ENCODE measurements around the gene DMAC2L. TPM values are rescaled to one million over a fixed set of nuclear protein-coding genes. Genes with fewer than 3 reads are reported as not detected.

Gene DMAC2L
- total RNA-seq (2021; fragmentation: NEBNext Ultra II Directional; extraction: Animal tissue kit (Norgen Biotek cat#: 25700)) = 10 to 100 TPM; 10.6 to 14.5 (median 12.1) TPM
- long read RNA-seq, partial matches to known transcripts = 7 of 21 reads
- long read RNA-seq, other reads (novel, unspliced or antisense) = 10 of 21 reads

GRCh38 chr14:50311972-50312733 lies at the start of gene DMAC2L, which contains the start of gene L2HGDH:
Gene DMAC2L, plus strand, starts transcription at chr14:50312324. Its CDS starts 9,164 bp downstream, at chr14:50321488.
Gene L2HGDH, minus strand, starts transcription at chr14:50312229. Its CDS starts 79 bp downstream, at chr14:50312150.
- Mint-ChIP-seq H3K36me3 (ENCODE audit: low read depth) (peaks cover 21% of the 10 kb centered on the region), H3K9me3 (no peaks in the 10 kb centered on the region), H3K4me1 (ENCODE audit: low read depth) (peaks cover 25% of the 10 kb centered on the region), H3K27me3 (ENCODE audit: insufficient read depth) (0 out of 2 replicates have a peak, but pooled peaks cover 3% of the 10 kb centered on the region), H3K27ac (peak within 1 kb of the TSS; percentile 96), H3K4me3 (peak within 1 kb of the TSS; percentile 94)
- DNase-seq = peak; percentile 73
- TF ChIP-seq CTCF (IDR thresholded peaks at IDR 0.05) = peak; percentile 70

GRCh38 chr14:50262865-50263264 lies 49.3 kb upstream of the DMAC2L start:
- peaks cover 6% of the 10 kb centered on the region; the same call in 1 of the 2 replicates for H3K4me1 Mint-ChIP-seq (ENCODE audit: low read depth)
- H3K4me3 Mint-ChIP-seq = no peak overlapping the region
- no peak for DNase-seq
- no peaks in the 10 kb centered on the region for H3K27me3 Mint-ChIP-seq (ENCODE audit: insufficient read depth)
- no peaks in the 10 kb centered on the region for H3K36me3 Mint-ChIP-seq (ENCODE audit: low read depth)
- no peak for TF ChIP-seq CTCF (IDR thresholded peaks at IDR 0.05)
- no peaks in the 10 kb centered on the region for H3K9me3 Mint-ChIP-seq
- no peak overlapping the region for H3K27ac Mint-ChIP-seq

GRCh38 chr14:50263321-50263720 lies 48.8 kb upstream of the DMAC2L start:
- no peaks in the 10 kb centered on the region for H3K36me3 Mint-ChIP-seq (ENCODE audit: low read depth)
- H3K4me1 Mint-ChIP-seq (ENCODE audit: low read depth) = peaks cover 6% of the 10 kb centered on the region; the same call in 1 of the 2 replicates

GRCh38 chr14:50265029-50265428 lies 47.1 kb upstream of the DMAC2L start:
- DNase-seq = no peak

More at GRCh38 chr14:50263321-50263720, 48.8 kb upstream of the DMAC2L start:
- no peak overlapping the region for H3K27ac Mint-ChIP-seq
- H3K9me3 Mint-ChIP-seq = no peaks in the 10 kb centered on the region
- no peak overlapping the region for H3K4me3 Mint-ChIP-seq
- no peaks in the 10 kb centered on the region for H3K27me3 Mint-ChIP-seq (ENCODE audit: insufficient read depth)
- no peak for TF ChIP-seq CTCF (IDR thresholded peaks at IDR 0.05)
- DNase-seq = no peak

GRCh38 chr14:50270932-50271331 lies 41.2 kb upstream of the DMAC2L start:
- no peak for DNase-seq
- Mint-ChIP-seq H3K36me3 (ENCODE audit: low read depth) (no peaks in the 10 kb centered on the region), H3K27ac (no peak overlapping the region), H3K4me3 (no peak overlapping the region), H3K9me3 (no peaks in the 10 kb centered on the region), H3K4me1 (ENCODE audit: low read depth) (peaks cover 7% of the 10 kb centered on the region; the same call in 1 of the 2 replicates), H3K27me3 (ENCODE audit: insufficient read depth) (no peaks in the 10 kb centered on the region)
- no peak for TF ChIP-seq CTCF (IDR thresholded peaks at IDR 0.05)

More at GRCh38 chr14:50265029-50265428, 47.1 kb upstream of the DMAC2L start:
- TF ChIP-seq CTCF (IDR thresholded peaks at IDR 0.05) = no peak
- no peaks in the 10 kb centered on the region for H3K9me3 Mint-ChIP-seq
- H3K36me3 Mint-ChIP-seq (ENCODE audit: low read depth) = no peaks in the 10 kb centered on the region
- no peak overlapping the region for H3K27ac Mint-ChIP-seq
- H3K4me3 Mint-ChIP-seq = no peak overlapping the region
- peaks cover 6% of the 10 kb centered on the region; the same call in 1 of the 2 replicates for H3K4me1 Mint-ChIP-seq (ENCODE audit: low read depth)
- H3K27me3 Mint-ChIP-seq (ENCODE audit: insufficient read depth) = no peaks in the 10 kb centered on the region

Data from HFFc6 (cell line).